H9 (cell line): ENCODE measurements around the gene PIGBOS1. TPM values are rescaled to one million over a fixed set of nuclear protein-coding genes. Genes with fewer than 3 reads are reported as not detected.
A peak's percentile ranks its signal among the peaks of the same experiment; 100 is the strongest.

Source experiments
- DNase-seq: peaks from one replicate; pipeline ENCODE4 v3.0.0-alpha.2; 2017
- H2AFZ ChIP-seq: one replicate; pipeline ENCODE4 v1.6.1; 2013; ENCODE audit warnings: mild to moderate bottlenecking, low read length, control low read depth, moderate library complexity
- H2AK5ac ChIP-seq: 2 replicates; pipeline ENCODE4 v1.6.1; 2013; ENCODE audit warnings: low read length, control low read depth, mixed read lengths; ENCODE audit not compliant: insufficient read length
- H2BK120ac ChIP-seq: one replicate; pipeline ENCODE4 v1.6.1; 2013; ENCODE audit warnings: low read depth, mild to moderate bottlenecking, low read length, control low read depth, inconsistent platforms; ENCODE audit not compliant: poor library complexity, severe bottlenecking
- H2BK12ac ChIP-seq: 2 replicates; pipeline ENCODE4 v1.6.1; 2013; ENCODE audit warnings: low read length, control low read depth, mixed read lengths, low read depth; ENCODE audit not compliant: insufficient read length
- H2BK15ac ChIP-seq: 2 replicates; pipeline ENCODE4 v1.6.1; 2013; ENCODE audit warnings: low read depth, low read length, control low read depth
- H2BK20ac ChIP-seq: one replicate; pipeline ENCODE4 v1.6.1; 2013; ENCODE audit warnings: low read depth, mild to moderate bottlenecking, low read length, control low read depth, inconsistent platforms; ENCODE audit not compliant: poor library complexity, severe bottlenecking
- H2BK5ac ChIP-seq: 2 replicates; pipeline ENCODE4 v1.6.1; 2013; ENCODE audit warnings: low read length, control low read depth, mixed read lengths; ENCODE audit not compliant: insufficient read length
- H3K14ac ChIP-seq: 2 replicates; pipeline ENCODE4 v1.6.1; 2013; ENCODE audit warnings: low read length, control low read depth; ENCODE audit not compliant: insufficient read depth
- H3K18ac ChIP-seq: 2 replicates; pipeline ENCODE4 v1.6.1; 2013; ENCODE audit warnings: low read depth, mild to moderate bottlenecking, mixed read lengths, low read length, control low read depth; ENCODE audit not compliant: insufficient read length
- H3K23ac ChIP-seq: 2 replicates; pipeline ENCODE4 v1.6.1; 2013; ENCODE audit warnings: low read length, control low read depth, mixed read lengths, low read depth; ENCODE audit not compliant: insufficient read length
- H3K23me2 ChIP-seq: 2 replicates; pipeline ENCODE4 v1.6.1; 2013; ENCODE audit warnings: low read depth, mild to moderate bottlenecking, mixed read lengths, low read length, control low read depth; ENCODE audit not compliant: insufficient read length, poor library complexity, severe bottlenecking
- H3K27ac ChIP-seq: 2 replicates; pipeline ENCODE4 v1.5.1; 2013; ENCODE audit warnings: low read length, control low read depth, mixed read lengths, low read depth; ENCODE audit not compliant: insufficient read length
- H3K27me3 ChIP-seq: 2 replicates; pipeline ENCODE4 v1.6.1; 2013; ENCODE audit warnings: low read length, control low read depth, inconsistent platforms; ENCODE audit not compliant: insufficient read depth
- H3K4ac ChIP-seq: 2 replicates; pipeline ENCODE4 v1.6.1; 2013; ENCODE audit warnings: low read depth, mild to moderate bottlenecking, control low read depth, inconsistent platforms, low read length, moderate library complexity
- H3K4me1 ChIP-seq: 2 replicates; pipeline ENCODE4 v1.6.1; 2013; ENCODE audit warnings: low read length, control low read depth, inconsistent platforms; ENCODE audit not compliant: insufficient read depth
- H3K4me2 ChIP-seq: 2 replicates; pipeline ENCODE4 v1.6.1; 2013; ENCODE audit warnings: low read length, control low read depth, mixed read lengths; ENCODE audit not compliant: insufficient read length, insufficient read depth
- H3K56ac ChIP-seq: 2 replicates; pipeline ENCODE4 v1.6.1; 2013; ENCODE audit warnings: low read depth, mild to moderate bottlenecking, mixed read lengths, low read length, control low read depth; ENCODE audit not compliant: insufficient read length
- H3K79me1 ChIP-seq: 2 replicates; pipeline ENCODE4 v1.6.1; 2013; ENCODE audit warnings: low read depth, mild to moderate bottlenecking, moderate library complexity, low read length, control low read depth, inconsistent platforms; ENCODE audit not compliant: insufficient read depth, poor library complexity, severe bottlenecking
- H3K79me2 ChIP-seq: 2 replicates; pipeline ENCODE4 v1.6.1; 2013; ENCODE audit warnings: low read length, control low read depth, inconsistent platforms; ENCODE audit not compliant: insufficient read depth
- H3K9ac ChIP-seq: 2 replicates; pipeline ENCODE4 v1.6.1; 2013; ENCODE audit warnings: low read length, control low read depth, mixed read lengths; ENCODE audit not compliant: insufficient read length; ENCODE audit errors: extremely low read depth
- H3K9me3 ChIP-seq: one replicate; pipeline ENCODE4 v1.6.1; 2013; ENCODE audit warnings: low read depth, low read length, inconsistent platforms; ENCODE audit not compliant: control insufficient read depth
- H3T11ph ChIP-seq: one replicate; pipeline ENCODE4 v1.6.1; 2013; ENCODE audit warnings: mild to moderate bottlenecking, low read length, control low read depth, inconsistent platforms
- H4K20me1 ChIP-seq: one replicate; pipeline ENCODE4 v1.6.1; 2013; ENCODE audit not compliant: control insufficient read depth, insufficient read length, insufficient read depth
- H4K5ac ChIP-seq: 2 replicates; pipeline ENCODE4 v1.6.1; 2013; ENCODE audit warnings: low read depth, mild to moderate bottlenecking, mixed read lengths, low read length, control low read depth; ENCODE audit not compliant: insufficient read length
- H4K8ac ChIP-seq: replicated peaks from 2 replicates; pipeline ENCODE4 v1.6.1; 2013; ENCODE audit warnings: low read length, control low read depth, mixed read lengths, low read depth; ENCODE audit not compliant: insufficient read length
- H4K91ac ChIP-seq: 2 replicates; pipeline ENCODE4 v1.6.1; 2013; ENCODE audit warnings: low read depth, mild to moderate bottlenecking, moderate library complexity, mixed read lengths, low read length, control low read depth; ENCODE audit not compliant: insufficient read length
- H3K27ac Mint-ChIP-seq, 3 experiments: 2 replicates in 2 of 3; 3 replicates in 1 of 3; pipeline ENCODE4 v1.8.0; 2020 to 2021; ENCODE audit warnings: mixed read lengths in 3 of 3, mild to moderate bottlenecking in 1 of 3, moderate library complexity in 1 of 3
- H3K27me3 Mint-ChIP-seq: 2 replicates; pipeline ENCODE4 v1.8.0; 2021; ENCODE audit warnings: low read depth, mild to moderate bottlenecking, moderate library complexity, mixed read lengths
- H3K36me3 Mint-ChIP-seq, 3 experiments: 2 replicates in 2 of 3; 3 replicates in 1 of 3; pipeline ENCODE4 v1.8.0; 2020 to 2021; ENCODE audit warnings: low read depth in 3 of 3, mixed read lengths in 3 of 3; ENCODE audit not compliant: insufficient read depth in 1 of 3
- H3K4me1 Mint-ChIP-seq, 2 experiments: 2 replicates each; pipeline ENCODE4 v1.8.0; 2020; ENCODE audit warnings: mixed read lengths in 2 of 2
- H3K4me3 Mint-ChIP-seq, 2 experiments: 2 replicates in 1 of 2; 3 replicates in 1 of 2; pipeline ENCODE4 v1.8.0; 2020 to 2021; ENCODE audit warnings: mild to moderate bottlenecking in 2 of 2, mixed read lengths in 2 of 2, moderate library complexity in 1 of 2
- H3K9me3 Mint-ChIP-seq, 2 experiments: 2 replicates in 1 of 2; 3 replicates in 1 of 2; pipeline ENCODE4 v1.8.0; 2020; ENCODE audit warnings: mild to moderate bottlenecking in 2 of 2, mixed read lengths in 2 of 2, moderate library complexity in 1 of 2
- CTCF ChIP-seq: fragments of 200-600 bp; sonication (generic); conservative IDR thresholded peaks from 3 replicates; pipeline ENCODE4 v1.8.0; 2021; ENCODE audit warnings: antibody characterized with exemption, mild to moderate bottlenecking
- WGBS: extraction: QIAGEN DNeasy Blood & Tissue Kit; methylation state at CpG from one replicate; pipeline ENCODE4 v1.1.7; 2013; ENCODE audit warnings: missing lambda C conversion rate, low lambda C conversion rate, mixed read lengths; ENCODE audit not compliant: insufficient read length; ENCODE audit errors: extremely low coverage; 5-methylcytosine and 5-hydroxymethylcytosine counted together
- total RNA-seq: library from RNA; stranded (reverse); gene quantifications from 2 replicates; pipeline ENCODE4 v1.2.1, GENCODE V29; 2021

The PIGBOS1 gene
- total RNA-seq, 1 experiment from 2014 or later: 10.4 TPM

DNA sequence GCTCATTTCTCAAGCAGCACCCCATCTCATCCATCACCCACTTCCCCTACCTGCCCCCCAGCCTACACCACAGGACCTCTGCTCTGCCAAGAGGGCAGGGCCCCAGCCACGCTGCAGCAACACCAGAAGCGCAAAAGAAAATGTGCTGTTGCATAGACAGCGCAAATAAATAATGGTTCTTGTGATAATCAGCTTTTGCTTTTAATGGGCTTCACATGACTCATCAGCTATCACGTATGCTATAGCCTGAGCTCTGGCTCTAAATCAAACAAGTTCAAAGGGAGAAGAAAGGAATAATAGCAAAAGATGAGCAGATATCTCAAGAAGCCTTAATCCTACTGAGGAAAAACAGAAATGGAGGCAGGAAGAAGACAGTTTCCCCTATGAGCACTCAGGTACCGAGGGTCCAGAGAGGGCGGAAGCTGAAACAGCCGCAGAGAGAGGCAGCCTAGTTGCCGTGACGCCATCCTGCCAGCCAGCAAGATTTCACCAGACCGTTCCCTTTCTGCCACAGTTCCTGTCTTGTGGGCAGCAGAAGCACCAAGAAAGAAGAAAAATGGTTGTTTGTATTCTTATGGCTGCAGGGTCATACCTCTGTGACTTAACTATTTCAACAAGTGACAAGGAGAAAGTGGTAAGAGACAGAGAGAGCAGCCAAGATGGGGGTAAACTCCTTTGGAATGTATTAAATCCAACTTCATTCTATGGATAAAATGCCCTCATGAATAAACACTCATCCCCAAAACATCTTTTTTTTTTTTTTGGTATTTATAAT, 51.3 kb downstream of the PIGBOS1 start:
- H3K4me1 ChIP-seq: no peaks in the 10 kb centered on the region
- no peak overlapping the region for H3K4ac ChIP-seq
- H3K14ac ChIP-seq: no peak overlapping the region
- no peak for TF ChIP-seq CTCF
- no peak overlapping the region for H3K27ac ChIP-seq
- no peak overlapping the region for H3K23ac ChIP-seq
- no peak overlapping the region for H2BK15ac ChIP-seq
- WGBS: no CpG with 5 or more reads among the region's 10 CpGs
- no peaks in the 10 kb centered on the region for H3K79me2 ChIP-seq
- no peak overlapping the region for H3K18ac ChIP-seq
- no peaks in the 10 kb centered on the region for H3K4me1 Mint-ChIP-seq
- no peak overlapping the region for H3K9ac ChIP-seq
- H2BK20ac ChIP-seq: no peak overlapping the region
- H2AFZ ChIP-seq: no peak overlapping the region
- H4K8ac ChIP-seq: no peak overlapping the region
- H3K4me3 Mint-ChIP-seq: no peak overlapping the region
- no peaks in the 10 kb centered on the region for H3K9me3 Mint-ChIP-seq
- H4K5ac ChIP-seq: no peak overlapping the region
- H3T11ph ChIP-seq: no peak overlapping the region
- no peaks in the 10 kb centered on the region for H3K23me2 ChIP-seq
- no peaks in the 10 kb centered on the region for H3K9me3 ChIP-seq
- no peak overlapping the region for H3K56ac ChIP-seq
- no peaks in the 10 kb centered on the region; the same call in 1 of the 2 replicates for H3K27me3 Mint-ChIP-seq
- no peaks in the 10 kb centered on the region for H3K27me3 ChIP-seq
- H2BK12ac ChIP-seq: no peak overlapping the region
- no peak overlapping the region for H2BK120ac ChIP-seq
- H3K36me3 Mint-ChIP-seq: no peaks in the 10 kb centered on the region
- H3K79me1 ChIP-seq: no peaks in the 10 kb centered on the region
- no peak for DNase-seq
- H2BK5ac ChIP-seq: no peak overlapping the region
- H3K4me2 ChIP-seq: no peak overlapping the region
- H3K27ac Mint-ChIP-seq: peak overlapping the region in 1 of 3 experiments; percentile 53; a peak in 1 of 7 replicates
- H2AK5ac ChIP-seq: no peak overlapping the region
- no peaks in the 10 kb centered on the region for H4K20me1 ChIP-seq
- no peak overlapping the region for H4K91ac ChIP-seq

Other genes starting within 250 kb of the PIGBOS1 start
- gene RSL24D1, start 122.2 kb downstream of the PIGBOS1 start, total RNA-seq: 111 and 112 TPM in 2 replicates
- 6.0 and 6.8 TPM in 2 replicates for gene RAB27A, start 29.3 kb downstream of the PIGBOS1 start, total RNA-seq
- 6.7 and 9.0 TPM in 2 replicates for gene PIGB, start 99 bp upstream of the PIGBOS1 start, total RNA-seq
- 9.0 and 9.3 TPM in 2 replicates for gene CCPG1, start 89.2 kb upstream of the PIGBOS1 start, total RNA-seq
- 0.44 TPM in 1 of 2 replicates, not detected in the other for gene PIERCE2, start 89.4 kb upstream of the PIGBOS1 start, total RNA-seq
- 1.6 and 2.2 TPM in 2 replicates for gene DNAAF4, start 189.1 kb upstream of the PIGBOS1 start, total RNA-seq